HG02981 (cell line): ENCODE measurements around the gene USP5.

ENCODE experiments used
- ATAC-seq: cut with Tn5 transposase; IDR thresholded peaks from one replicate; pipeline ENCODE4 v1.9.1; 2021; ENCODE audit warnings: mild to moderate bottlenecking, moderate library complexity; ENCODE audit not compliant: unreplicated experiment

USP5 gene

DNA sequence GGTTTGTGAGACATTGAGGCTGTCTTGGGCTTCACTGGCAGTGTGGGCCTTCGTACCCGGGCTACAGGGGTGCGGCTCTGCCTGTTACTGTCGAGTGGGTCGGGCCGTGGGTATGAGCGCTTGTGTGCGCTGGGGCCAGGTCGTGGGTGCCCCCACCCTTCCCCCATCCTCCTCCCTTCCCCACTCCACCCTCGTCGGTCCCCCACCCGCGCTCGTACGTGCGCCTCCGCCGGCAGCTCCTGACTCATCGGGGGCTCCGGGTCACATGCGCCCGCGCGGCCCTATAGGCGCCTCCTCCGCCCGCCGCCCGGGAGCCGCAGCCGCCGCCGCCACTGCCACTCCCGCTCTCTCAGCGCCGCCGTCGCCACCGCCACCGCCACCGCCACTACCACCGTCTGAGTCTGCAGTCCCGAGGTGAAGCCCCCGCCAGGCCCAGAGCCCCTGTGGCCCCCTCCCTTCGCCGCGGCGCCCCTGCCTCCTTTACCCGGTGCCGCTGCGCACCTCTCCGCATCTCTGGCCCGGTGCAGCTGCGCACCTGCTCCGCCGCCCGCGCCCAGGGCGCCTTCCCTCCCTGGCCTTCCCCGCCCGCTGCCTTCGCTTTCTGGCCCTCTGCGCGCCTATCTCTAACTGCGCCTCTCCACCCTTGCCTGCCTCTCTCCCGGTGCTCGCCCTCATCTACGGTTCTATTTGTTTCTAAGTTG is 62.4 kb downstream of the USP5 start, which contains the start of gene ENO2:
TSS of gene ENO2 (plus strand) at position 335 of the 701 bp plus-strand sequence. CDS start 1,253 bp downstream, outside the sequence.
- peak; percentile 72 for ATAC-seq

- ATAC-seq: no peak
These were observed 63.2 kb downstream of the USP5 start for GRCh38 chr12:6914947-6915788.

GRCh38 chr12:6915789-6916285 is 63.9 kb downstream of the USP5 start:
- ATAC-seq: no peak
